ENCODE measurements around the gene KIF5B. TPM values are rescaled to one million over a fixed set of nuclear protein-coding genes. Genes with fewer than 3 reads are reported as not detected.

Gene KIF5B
- total and polyA plus RNA-seq, 3 experiments from 2014 or later: 26.1 to 98.5 (median 97.4) TPM

DNA sequence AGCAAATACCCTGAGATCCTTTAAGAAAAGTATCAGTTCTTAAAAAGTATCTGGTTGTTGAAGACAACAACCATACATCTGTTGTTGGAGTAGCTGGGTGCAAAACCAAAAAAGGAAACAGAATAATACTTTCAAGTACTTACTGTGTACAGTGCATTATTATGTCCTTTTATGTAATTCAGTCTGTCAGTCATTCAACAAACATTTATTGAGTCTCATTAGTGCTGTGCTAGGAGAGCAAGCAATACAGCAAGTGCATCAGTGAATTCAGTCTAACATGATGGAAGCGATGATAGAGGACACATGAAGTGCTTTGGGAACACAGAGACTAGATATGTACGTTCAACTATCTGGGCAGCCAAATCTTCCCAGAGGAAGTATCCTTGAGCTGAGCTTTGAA, 37.4 kb upstream of the KIF5B start:
- no peaks in the 10 kb centered on the region for H3K4me1 Mint-ChIP-seq
- Histone ChIP-seq H3K4me1 (ENCODE audit: insufficient read depth, low read length) (no peaks in the 10 kb centered on the region), H3K4me3 (ENCODE audit: low read length) (no peak overlapping the region), H3K36me3 (ENCODE audit: insufficient read depth, low read length) (no peaks in the 10 kb centered on the region), H3K27me3 (ENCODE audit: insufficient read depth, low read length, poor library complexity, severe bottlenecking) (no peaks in the 10 kb centered on the region), H3K9me3 (ENCODE audit: low read length) (no peaks in the 10 kb centered on the region), H3K27ac (ENCODE audit: low read depth, low read length) (no peak overlapping the region)
- H3K36me3 Mint-ChIP-seq: peaks cover 0 to 10% (median 0%) of the 10 kb centered on the region in 3 donors
- H3K4me3 Mint-ChIP-seq: no peak overlapping the region
- ChIA-PET CTCF (no interaction called here), POLR2A (no interaction called here)
- H3K9me3 Mint-ChIP-seq: peaks cover 0 to 9% (median 2%) of the 10 kb centered on the region in 5 donors
- no peak for DNase-seq
- H3K27me3 Mint-ChIP-seq: peaks cover 17 to 31% of the 10 kb centered on the region in 2 donors
- no peak overlapping the region for H3K27ac Mint-ChIP-seq

DNA sequence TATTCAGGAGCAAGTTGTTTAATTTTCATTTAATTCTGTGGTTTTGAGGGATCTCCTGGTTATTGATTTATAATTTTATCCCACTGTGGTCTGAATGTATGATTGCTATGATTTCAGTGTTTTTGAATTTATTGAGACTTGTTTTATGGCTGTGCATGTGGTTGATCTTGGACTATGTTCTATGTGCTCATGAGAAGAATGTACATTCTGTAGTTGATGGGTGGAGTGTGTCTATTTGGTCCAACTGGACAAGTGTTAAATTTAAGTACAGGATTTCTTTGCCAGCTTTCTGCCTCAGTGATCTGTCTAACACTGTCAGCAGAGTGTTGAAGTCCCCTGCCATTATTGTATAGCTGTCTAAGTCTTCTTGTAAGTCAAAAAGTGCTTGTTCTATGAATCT, 34.8 kb upstream of the KIF5B start:
- H3K9me3 Mint-ChIP-seq: no peaks in the 10 kb centered on the region
- H3K27ac Mint-ChIP-seq: no peak overlapping the region
- Histone ChIP-seq H3K27ac (ENCODE audit: low read depth, low read length) (no peak overlapping the region), H3K4me3 (ENCODE audit: low read length) (no peak overlapping the region), H3K36me3 (ENCODE audit: insufficient read depth, low read length) (no peaks in the 10 kb centered on the region), H3K4me1 (ENCODE audit: insufficient read depth, low read length) (no peaks in the 10 kb centered on the region), H3K27me3 (ENCODE audit: insufficient read depth, low read length, poor library complexity, severe bottlenecking) (no peaks in the 10 kb centered on the region), H3K9me3 (ENCODE audit: low read length) (no peaks in the 10 kb centered on the region)
- ChIA-PET CTCF (no interaction called here), POLR2A (no interaction called here)
- peaks cover 0 to 4% (median 0%) of the 10 kb centered on the region in 3 donors for H3K36me3 Mint-ChIP-seq
- DNase-seq: no peak
- H3K4me1 Mint-ChIP-seq: no peaks in the 10 kb centered on the region
- no peak overlapping the region for H3K4me3 Mint-ChIP-seq
- H3K27me3 Mint-ChIP-seq: peaks cover 17 to 20% of the 10 kb centered on the region in 2 donors

DNA sequence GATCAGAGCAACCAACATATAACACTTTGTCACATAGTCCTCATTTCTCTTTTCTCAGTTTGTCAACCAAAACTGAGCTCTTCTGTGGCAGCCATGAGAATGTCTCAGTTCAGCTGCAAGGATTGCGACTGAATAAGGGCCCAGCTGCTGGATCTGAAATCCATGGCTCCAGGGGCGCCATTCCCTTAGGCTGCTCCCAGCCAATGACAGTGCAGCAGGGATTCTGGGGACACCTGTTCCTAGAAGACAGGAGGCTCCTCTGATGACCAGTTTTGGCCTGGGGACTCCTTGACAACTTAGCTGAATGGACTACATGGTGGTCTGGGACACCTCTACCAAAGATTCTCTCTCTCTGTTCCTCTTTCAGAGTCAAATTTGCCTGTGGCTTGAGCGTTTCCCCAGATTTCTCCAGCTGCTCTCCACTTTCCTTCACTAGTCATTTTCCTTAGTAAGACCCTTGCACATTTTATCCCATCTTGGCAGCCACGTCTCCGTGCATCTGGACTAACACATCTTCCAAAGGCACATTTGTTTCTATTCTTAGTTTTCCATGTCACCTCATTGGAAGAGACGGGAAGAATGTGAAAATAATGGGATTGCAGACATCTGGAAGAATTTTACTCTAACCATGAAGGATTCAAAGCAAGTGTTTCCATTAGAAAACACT, 28.1 kb upstream of the KIF5B start:
- Mint-ChIP-seq H3K4me3 (no peak overlapping the region), H3K36me3 (no peaks in the 10 kb centered on the region), H3K27me3 (peaks cover 2 to 4% of the 10 kb centered on the region in 2 donors), H3K9me3 (no peaks in the 10 kb centered on the region), H3K4me1 (no peaks in the 10 kb centered on the region), H3K27ac (no peak overlapping the region)
- CTCF ChIA-PET: no interaction called here
- no peak for DNase-seq
- Histone ChIP-seq H3K4me1 (ENCODE audit: insufficient read depth, low read length) (no peaks in the 10 kb centered on the region), H3K27ac (ENCODE audit: low read depth, low read length) (no peak overlapping the region), H3K9me3 (ENCODE audit: low read length) (no peaks in the 10 kb centered on the region), H3K27me3 (ENCODE audit: insufficient read depth, low read length, poor library complexity, severe bottlenecking) (no peaks in the 10 kb centered on the region), H3K4me3 (ENCODE audit: low read length) (no peak overlapping the region), H3K36me3 (ENCODE audit: insufficient read depth, low read length) (no peaks in the 10 kb centered on the region)
- POLR2A ChIA-PET: no interaction called here

DNA sequence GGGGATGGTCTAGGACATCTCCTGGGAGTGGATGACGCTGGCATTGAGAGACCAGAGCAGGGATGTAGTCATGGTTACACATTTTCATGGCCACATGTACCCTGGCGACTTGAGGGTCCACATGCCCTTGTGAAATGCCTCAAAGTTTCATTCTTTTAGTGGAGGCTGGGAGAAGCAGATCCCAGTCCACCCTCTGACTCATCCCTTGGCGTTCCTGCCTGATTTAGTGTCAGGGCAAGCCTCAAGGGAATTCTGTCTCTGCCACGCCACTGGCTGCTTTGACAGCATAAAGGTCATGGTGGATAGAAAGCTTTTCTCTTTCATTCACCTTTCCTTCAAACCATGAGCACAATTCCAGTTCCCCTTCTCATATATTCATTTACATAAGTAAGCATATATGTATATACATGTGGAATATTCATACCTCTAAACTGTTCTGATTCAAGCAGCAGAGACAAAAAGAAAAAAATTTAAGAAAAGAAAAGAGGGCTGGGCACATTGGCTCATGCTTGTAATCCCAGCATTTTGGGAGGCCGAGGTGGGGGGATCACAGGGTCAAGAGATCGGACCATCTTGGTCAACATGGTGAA, 21.8 kb upstream of the KIF5B start:
- POLR2A ChIA-PET: no interaction called here
- Histone ChIP-seq H3K9me3 (ENCODE audit: low read length) (no peaks in the 10 kb centered on the region), H3K27ac (ENCODE audit: low read depth, low read length) (no peak overlapping the region), H3K36me3 (ENCODE audit: insufficient read depth, low read length) (no peaks in the 10 kb centered on the region), H3K27me3 (ENCODE audit: insufficient read depth, low read length, poor library complexity, severe bottlenecking) (peaks cover 5% of the 10 kb centered on the region), H3K4me1 (ENCODE audit: insufficient read depth, low read length) (no peaks in the 10 kb centered on the region), H3K4me3 (ENCODE audit: low read length) (no peak overlapping the region)
- Mint-ChIP-seq H3K9me3 (no peaks in the 10 kb centered on the region), H3K27me3 (peaks cover 7 to 13% of the 10 kb centered on the region in 2 donors), H3K4me3 (no peak overlapping the region), H3K4me1 (no peaks in the 10 kb centered on the region), H3K36me3 (no peaks in the 10 kb centered on the region), H3K27ac (no peak overlapping the region)
- CTCF ChIA-PET: no interaction called here
- DNase-seq: no peak

DNA sequence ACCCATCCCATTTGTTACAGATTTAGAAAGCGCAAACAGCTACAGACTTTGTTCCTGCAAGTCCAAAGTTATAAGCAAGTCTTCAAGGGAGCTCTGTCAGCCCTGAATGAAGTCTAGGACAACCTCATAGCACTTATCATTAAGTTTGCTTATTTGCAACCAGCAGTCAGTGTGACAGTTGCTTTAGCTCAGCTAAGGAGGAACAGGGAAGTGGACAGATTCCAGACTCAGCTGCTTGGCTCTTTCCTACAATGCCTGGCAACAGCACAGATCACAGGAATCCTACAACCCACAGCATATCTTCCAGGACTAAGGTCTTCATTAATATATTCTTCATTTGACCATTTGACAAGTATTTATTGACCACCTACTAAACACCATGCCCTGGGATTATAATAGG, 17.4 kb upstream of the KIF5B start:
- no peak overlapping the region for H3K27ac Mint-ChIP-seq
- H3K9me3 Mint-ChIP-seq: no peaks in the 10 kb centered on the region
- H3K4me1 ChIP-seq (ENCODE audit: insufficient read depth, low read length): no peaks in the 10 kb centered on the region
- no peaks in the 10 kb centered on the region for H3K4me1 Mint-ChIP-seq
- ChIA-PET CTCF (interaction anchor here (0.6 kb wide), 1 partner anchor 1289 kb away, joined by 3 read pairs; no protein-coding TSS in a partner anchor), POLR2A (no interaction called here)
- no peak overlapping the region for H3K27ac ChIP-seq (ENCODE audit: low read depth, low read length)
- H3K9me3 ChIP-seq (ENCODE audit: low read length): no peaks in the 10 kb centered on the region
- H3K27me3 Mint-ChIP-seq: peaks cover 7 to 13% of the 10 kb centered on the region in 2 donors
- no peak overlapping the region for H3K4me3 ChIP-seq (ENCODE audit: low read length)
- H3K27me3 ChIP-seq (ENCODE audit: insufficient read depth, low read length, poor library complexity, severe bottlenecking): peaks cover 5% of the 10 kb centered on the region
- no peaks in the 10 kb centered on the region for H3K36me3 ChIP-seq (ENCODE audit: insufficient read depth, low read length)
- DNase-seq: no peak
- no peaks in the 10 kb centered on the region for H3K36me3 Mint-ChIP-seq
- H3K4me3 Mint-ChIP-seq: no peak overlapping the region

DNA sequence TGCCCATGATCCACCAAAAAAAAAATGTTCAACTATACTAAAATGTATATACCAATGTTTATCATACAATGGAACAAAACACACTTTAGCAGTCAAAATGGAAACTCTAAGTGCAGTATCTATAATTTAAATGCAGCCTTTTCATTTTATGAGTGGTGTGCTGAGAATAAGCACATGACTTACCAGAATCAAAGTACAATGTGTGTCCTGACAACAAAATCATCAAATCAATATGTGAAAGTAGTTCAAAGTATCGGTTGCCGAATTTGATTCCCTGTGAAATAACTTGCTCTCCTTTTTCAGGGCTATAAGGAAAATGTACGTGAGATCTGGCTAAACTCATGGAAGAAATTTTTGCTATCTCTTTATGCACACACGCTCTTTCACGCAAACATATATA, 16.9 kb upstream of the KIF5B start:
- Histone ChIP-seq H3K36me3 (ENCODE audit: insufficient read depth, low read length) (no peaks in the 10 kb centered on the region), H3K27ac (ENCODE audit: low read depth, low read length) (no peak overlapping the region), H3K9me3 (ENCODE audit: low read length) (no peaks in the 10 kb centered on the region), H3K27me3 (ENCODE audit: insufficient read depth, low read length, poor library complexity, severe bottlenecking) (peaks cover 5% of the 10 kb centered on the region), H3K4me3 (ENCODE audit: low read length) (no peak overlapping the region), H3K4me1 (ENCODE audit: insufficient read depth, low read length) (no peaks in the 10 kb centered on the region)
- POLR2A ChIA-PET: no interaction called here
- CTCF ChIA-PET: interaction anchor here (0.6 kb wide), 1 partner anchor 1288 kb away, joined by 3 read pairs; no protein-coding TSS in a partner anchor
- peaks cover 7 to 13% of the 10 kb centered on the region in 2 donors for H3K27me3 Mint-ChIP-seq
- H3K4me3 Mint-ChIP-seq: no peak overlapping the region
- no peak overlapping the region for H3K27ac Mint-ChIP-seq
- no peaks in the 10 kb centered on the region for H3K9me3 Mint-ChIP-seq
- DNase-seq: no peak
- H3K36me3 Mint-ChIP-seq: no peaks in the 10 kb centered on the region
- H3K4me1 Mint-ChIP-seq: no peaks in the 10 kb centered on the region

DNA sequence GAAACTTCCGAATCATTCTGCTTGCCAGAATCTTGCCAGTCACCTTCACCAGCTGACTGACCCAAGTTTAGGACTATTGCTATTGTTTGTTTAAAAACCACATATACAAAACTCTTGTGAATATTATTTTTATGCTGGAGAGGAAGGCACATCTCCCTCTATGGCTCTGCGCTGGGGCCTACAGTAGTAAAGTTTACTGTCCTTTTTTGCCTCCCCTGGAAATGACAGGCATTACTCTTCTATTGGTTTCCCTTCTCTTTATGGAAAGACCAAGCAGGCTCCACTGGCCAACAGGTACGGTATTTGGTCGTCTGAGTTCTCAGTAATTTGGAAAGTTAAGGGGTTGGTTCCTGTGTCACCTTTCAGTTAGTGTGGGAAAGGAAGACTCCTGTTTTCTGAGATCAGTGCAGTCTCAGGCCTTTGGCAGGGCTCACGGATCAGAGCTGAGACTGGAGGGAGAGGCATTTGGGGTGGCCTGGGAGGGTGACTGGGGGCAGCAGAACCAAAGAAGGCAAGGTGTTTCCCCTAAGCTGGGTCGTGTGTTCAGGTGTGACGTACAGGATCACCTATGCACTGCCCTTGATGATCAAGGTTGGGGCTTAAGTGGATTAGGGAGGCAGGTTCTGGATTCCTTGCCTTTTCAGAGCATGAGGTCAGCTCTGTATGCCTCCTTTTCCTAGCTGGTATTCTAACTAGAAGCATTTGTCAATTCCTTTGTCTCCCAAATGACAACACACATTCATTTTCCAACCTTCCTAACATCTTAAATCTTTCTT, 16.0 kb upstream of the KIF5B start:
- CTCF ChIA-PET: no interaction called here
- peak overlapping the region in 1 of 8 donors; percentile 44 for H3K27ac Mint-ChIP-seq

DNA sequence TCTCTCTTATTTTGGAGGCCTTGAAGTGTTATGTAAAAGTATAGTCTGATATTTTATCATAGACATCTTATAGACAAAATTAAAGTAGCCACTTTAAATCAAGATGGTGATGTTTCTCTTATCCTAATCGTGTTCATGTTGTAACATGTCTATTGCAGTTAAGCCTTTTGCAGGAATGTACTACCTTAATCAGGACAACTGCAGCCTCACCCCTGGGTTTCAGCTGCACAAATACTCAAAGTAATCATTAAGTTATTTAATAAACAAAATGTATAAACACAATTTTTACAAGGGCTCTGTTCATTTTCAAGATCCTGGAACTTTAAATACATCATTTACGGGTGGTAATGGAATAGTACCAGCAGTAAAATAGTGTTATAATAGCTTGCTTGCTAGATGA, 14.4 kb upstream of the KIF5B start:
- H3K4me1 ChIP-seq (ENCODE audit: insufficient read depth, low read length): no peaks in the 10 kb centered on the region
- POLR2A ChIA-PET: no interaction called here
- H3K9me3 ChIP-seq (ENCODE audit: low read length): no peaks in the 10 kb centered on the region
- no peak for DNase-seq
- H3K4me3 ChIP-seq (ENCODE audit: low read length): no peak overlapping the region
- Mint-ChIP-seq H3K36me3 (no peaks in the 10 kb centered on the region), H3K27me3 (peaks cover 3 to 5% of the 10 kb centered on the region in 2 donors), H3K27ac (no peak overlapping the region), H3K4me1 (no peaks in the 10 kb centered on the region), H3K9me3 (no peaks in the 10 kb centered on the region), H3K4me3 (no peak overlapping the region)
- peaks cover 5% of the 10 kb centered on the region for H3K27me3 ChIP-seq (ENCODE audit: insufficient read depth, low read length, poor library complexity, severe bottlenecking)
- CTCF ChIA-PET: no interaction called here
- H3K27ac ChIP-seq (ENCODE audit: low read depth, low read length): no peak overlapping the region
- no peaks in the 10 kb centered on the region for H3K36me3 ChIP-seq (ENCODE audit: insufficient read depth, low read length)

More for the DNA sequence above, 16.0 kb upstream of the KIF5B start:
- no peaks in the 10 kb centered on the region for H3K4me1 ChIP-seq (ENCODE audit: insufficient read depth, low read length)
- H3K4me1 Mint-ChIP-seq: no peaks in the 10 kb centered on the region
- POLR2A ChIA-PET: no interaction called here
- no peak overlapping the region for H3K4me3 ChIP-seq (ENCODE audit: low read length)
- no peaks in the 10 kb centered on the region for H3K36me3 Mint-ChIP-seq
- no peaks in the 10 kb centered on the region for H3K36me3 ChIP-seq (ENCODE audit: insufficient read depth, low read length)
- peaks cover 5 to 10% of the 10 kb centered on the region in 2 donors for H3K27me3 Mint-ChIP-seq
- H3K9me3 ChIP-seq (ENCODE audit: low read length): no peaks in the 10 kb centered on the region
- H3K27me3 ChIP-seq (ENCODE audit: insufficient read depth, low read length, poor library complexity, severe bottlenecking): peaks cover 5% of the 10 kb centered on the region
- no peaks in the 10 kb centered on the region for H3K9me3 Mint-ChIP-seq
- no peak for DNase-seq
- no peak overlapping the region for H3K27ac ChIP-seq (ENCODE audit: low read depth, low read length)
- H3K4me3 Mint-ChIP-seq: no peak overlapping the region
